SK-N-SH treated with all-trans-retinoic acid at 6 μM for 48 hours (cell line): ENCODE data around the gene FCHSD2.

Experiments used
- ATAC-seq: fragments of 200-7000 bp; cut with Tn5 transposase; 3 replicates; pipeline ENCODE4 v1.9.1; 2020; ENCODE audit warnings: mild to moderate bottlenecking, moderate library complexity
- BACH2 ChIP-seq: fragments of 250-450 bp; sonication (Bioruptor Pico); IDR thresholded peaks from 2 replicates; pipeline ENCODE4 v1.9.0; 2021; ENCODE audit warnings: mild to moderate bottlenecking, borderline replicate concordance
- CSDC2 ChIP-seq: fragments of 250-450 bp; sonication (Bioruptor Pico); IDR thresholded peaks from 2 replicates; pipeline ENCODE4 v1.5.0; 2020; ENCODE audit warnings: mild to moderate bottlenecking, moderate library complexity
- CSRNP3 ChIP-seq: fragments of 250-450 bp; sonication (Bioruptor Pico); IDR thresholded peaks from 2 replicates; pipeline ENCODE4 v1.5.1; 2021; ENCODE audit warnings: mild to moderate bottlenecking, moderate library complexity
- ESRRG ChIP-seq: fragments of 250-450 bp; sonication (Bioruptor Pico); IDR thresholded peaks from 2 replicates; pipeline ENCODE4 v1.6.1; 2021; ENCODE audit warnings: mild to moderate bottlenecking
- GLIS3 ChIP-seq: fragments of 250-450 bp; sonication (Bioruptor Pico); IDR thresholded peaks from 2 replicates; pipeline ENCODE4 v1.5.0; 2020; ENCODE audit warnings: mild to moderate bottlenecking, moderate library complexity
- ISL1 ChIP-seq: fragments of 250-450 bp; sonication (Bioruptor Pico); IDR thresholded peaks from 2 replicates; pipeline ENCODE4 v2.1.2; 2022; ENCODE audit warnings: mild to moderate bottlenecking, moderate library complexity
- OSR1 ChIP-seq: fragments of 250-450 bp; sonication (Bioruptor Pico); IDR thresholded peaks from 2 replicates; pipeline ENCODE4 v1.8.0; 2022; ENCODE audit warnings: moderate library complexity, mild to moderate bottlenecking, inconsistent platforms
- PPARA ChIP-seq: fragments of 250-450 bp; sonication (Bioruptor Pico); IDR thresholded peaks from 2 replicates; pipeline ENCODE4 v1.5.0; 2020; ENCODE audit warnings: mild to moderate bottlenecking, borderline replicate concordance
- RARB ChIP-seq: fragments of 250-450 bp; sonication (Bioruptor Pico); IDR thresholded peaks from 2 replicates; pipeline ENCODE4 v1.8.0; 2021; ENCODE audit warnings: mild to moderate bottlenecking, moderate library complexity
- SNAI2 ChIP-seq: fragments of 250-450 bp; sonication (Bioruptor Pico); IDR thresholded peaks from 2 replicates; pipeline ENCODE4 v1.5.0; 2020; ENCODE audit warnings: mild to moderate bottlenecking, moderate library complexity
- TCF4 ChIP-seq: fragments of 250-450 bp; sonication (Bioruptor Pico); IDR thresholded peaks from 2 replicates; pipeline ENCODE4 v1.8.0; 2021; ENCODE audit warnings: mild to moderate bottlenecking, moderate library complexity, borderline replicate concordance
- TOX ChIP-seq: fragments of 250-450 bp; sonication (Bioruptor Pico); IDR thresholded peaks from 2 replicates; pipeline ENCODE4 v1.8.0; 2021; ENCODE audit warnings: mild to moderate bottlenecking, moderate library complexity, borderline replicate concordance
- TSHZ2 ChIP-seq: fragments of 250-450 bp; sonication (Bioruptor Pico); IDR thresholded peaks from 2 replicates; pipeline ENCODE4 v1.5.0; 2020; ENCODE audit warnings: mild to moderate bottlenecking, moderate library complexity
- ZC3H10 ChIP-seq: fragments of 250-450 bp; sonication (Bioruptor Pico); IDR thresholded peaks from 2 replicates; pipeline ENCODE4 v1.5.1; 2021; ENCODE audit warnings: mild to moderate bottlenecking, moderate library complexity
- ZFP3 ChIP-seq: fragments of 250-450 bp; sonication (Bioruptor Pico); IDR thresholded peaks from 2 replicates; pipeline ENCODE4 v1.5.0; 2020; ENCODE audit warnings: mild to moderate bottlenecking, moderate library complexity
- ZFP30 ChIP-seq: fragments of 450-650 bp; formaldehyde crosslinking; IDR thresholded peaks from 2 replicates; pipeline ENCODE4 v1.5.0; 2022; ENCODE audit warnings: mild to moderate bottlenecking, moderate library complexity
- ZNF565 ChIP-seq: fragments of 450-650 bp; formaldehyde crosslinking; conservative IDR thresholded peaks from 2 replicates; pipeline ENCODE4 v1.5.0; 2020; ENCODE audit warnings: low read depth, mild to moderate bottlenecking, moderate library complexity
- ZNF70 ChIP-seq: fragments of 450-650 bp; formaldehyde crosslinking; IDR thresholded peaks from 2 replicates; pipeline ENCODE4 v1.5.0; 2020; ENCODE audit warnings: mild to moderate bottlenecking, moderate library complexity
- ZNF8 ChIP-seq: fragments of 450-650 bp; formaldehyde crosslinking; IDR thresholded peaks from 2 replicates; pipeline ENCODE4 v1.5.0; 2020; ENCODE audit warnings: mild to moderate bottlenecking, moderate library complexity
- TF ChIP-seq, protein P1 (sequence below): fragments of 250-450 bp; sonication (Bioruptor Pico); IDR thresholded peaks from 2 replicates; pipeline ENCODE4 v1.8.0; 2021; ENCODE audit warnings: low read depth, mild to moderate bottlenecking, moderate library complexity, borderline replicate concordance

FCHSD2 gene

GRCh38 chr11:73152086-73152853 lies 10.2 kb upstream of the FCHSD2 start (continued):
- TF ChIP-seq ZFP30 (CRISPR knock-in tag) (no peak), OSR1 (CRISPR knock-in tag) (no peak), ZNF70 (CRISPR knock-in tag) (no peak), ZNF8 (CRISPR knock-in tag) (no peak), RARB (CRISPR knock-in tag) (no peak), ZC3H10 (CRISPR knock-in tag) (no peak), SNAI2 (CRISPR knock-in tag) (no peak)

DNA sequence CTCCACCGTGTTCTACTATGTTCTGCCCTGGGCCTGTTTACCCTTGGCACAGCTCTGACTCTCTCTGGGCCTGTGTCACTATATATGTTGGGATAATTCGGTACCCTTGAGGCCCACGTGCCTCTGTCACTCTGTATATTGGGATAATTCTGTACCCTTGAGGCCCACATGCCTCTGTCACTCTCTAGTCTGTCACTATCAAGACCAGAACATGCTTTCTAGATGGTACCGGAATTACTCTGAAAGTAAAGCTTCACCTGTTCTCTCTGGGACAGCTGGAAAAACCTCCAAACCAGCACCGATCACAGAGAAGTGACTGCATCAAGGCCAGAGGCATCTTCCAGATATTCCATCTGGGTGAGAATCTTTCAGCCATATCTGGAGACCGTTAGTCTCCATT lies 9.3 kb upstream of the FCHSD2 start:
- no peak for ATAC-seq

DNA sequence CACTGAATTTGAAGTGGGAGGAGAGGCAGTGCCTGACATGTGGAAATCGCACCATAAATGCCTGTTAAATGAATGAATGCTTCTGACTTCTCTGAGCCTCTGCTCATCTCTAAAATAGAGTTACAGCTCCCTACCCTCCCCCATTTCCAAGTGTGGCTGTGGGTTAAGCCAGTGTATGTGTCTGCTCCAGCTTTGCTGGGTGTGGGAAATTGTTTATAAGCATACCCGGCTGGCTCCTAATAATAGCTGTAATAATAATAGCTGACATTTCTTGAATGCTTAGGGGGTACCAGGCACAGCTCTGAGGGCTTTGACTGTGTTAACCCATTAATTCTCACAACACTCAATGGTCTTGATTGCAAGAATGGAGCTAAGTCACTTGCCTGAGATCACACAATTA lies 7.0 kb upstream of the FCHSD2 start:
- no peak for TF ChIP-seq RARB (CRISPR knock-in tag)
- no peak for ATAC-seq

More for the DNA sequence above, 9.3 kb upstream of the FCHSD2 start:
- TF ChIP-seq OSR1 (CRISPR knock-in tag) (no peak), ZC3H10 (CRISPR knock-in tag) (no peak), ISL1 (no peak), PPARA (CRISPR knock-in tag) (no peak), CSDC2 (CRISPR knock-in tag) (no peak), ZNF565 (CRISPR knock-in tag) (no peak), TCF4 (CRISPR knock-in tag) (no peak), ESRRG (CRISPR knock-in tag) (no peak), SNAI2 (CRISPR knock-in tag) (no peak), CSRNP3 (CRISPR knock-in tag) (no peak), BACH2 (no peak), ZFP30 (CRISPR knock-in tag) (no peak), ZNF8 (CRISPR knock-in tag) (no peak), GLIS3 (CRISPR knock-in tag) (no peak), ZNF70 (CRISPR knock-in tag) (no peak), ZFP3 (CRISPR knock-in tag) (no peak)
- TF ChIP-seq, protein P1, sequence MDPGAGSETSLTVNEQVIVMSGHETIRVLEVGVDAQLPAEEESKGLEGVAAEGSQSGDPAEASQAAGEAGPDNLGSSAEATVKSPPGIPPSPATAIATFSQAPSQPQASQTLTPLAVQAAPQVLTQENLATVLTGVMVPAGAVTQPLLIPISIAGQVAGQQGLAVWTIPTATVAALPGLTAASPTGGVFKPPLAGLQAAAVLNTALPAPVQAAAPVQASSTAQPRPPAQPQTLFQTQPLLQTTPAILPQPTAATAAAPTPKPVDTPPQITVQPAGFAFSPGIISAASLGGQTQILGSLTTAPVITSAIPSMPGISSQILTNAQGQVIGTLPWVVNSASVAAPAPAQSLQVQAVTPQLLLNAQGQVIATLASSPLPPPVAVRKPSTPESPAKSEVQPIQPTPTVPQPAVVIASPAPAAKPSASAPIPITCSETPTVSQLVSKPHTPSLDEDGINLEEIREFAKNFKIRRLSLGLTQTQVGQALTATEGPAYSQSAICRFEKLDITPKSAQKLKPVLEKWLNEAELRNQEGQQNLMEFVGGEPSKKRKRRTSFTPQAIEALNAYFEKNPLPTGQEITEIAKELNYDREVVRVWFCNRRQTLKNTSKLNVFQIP: no peak

- no peak; the same call in 1 of the 3 replicates for ATAC-seq
- TF ChIP-seq TOX (CRISPR knock-in tag) (no peak), ZC3H10 (CRISPR knock-in tag) (no peak), ZNF565 (CRISPR knock-in tag) (no peak), ZFP3 (CRISPR knock-in tag) (no peak), OSR1 (CRISPR knock-in tag) (no peak), RARB (CRISPR knock-in tag) (no peak), BACH2 (no peak), PPARA (CRISPR knock-in tag) (no peak), ZNF8 (CRISPR knock-in tag) (no peak), CSRNP3 (CRISPR knock-in tag) (no peak), TSHZ2 (CRISPR knock-in tag) (no peak)
- TF ChIP-seq, protein P1: no peak
Measured at GRCh38 chr11:73147771-73148681, 5.9 kb upstream of the FCHSD2 start.
